Measurements from ENCODE around the gene C1QTNF12. TPM values are rescaled to one million over a fixed set of nuclear protein-coding genes. Genes with fewer than 3 reads are reported as not detected.

C1QTNF12 gene
- total RNA-seq, 2 donors from 2014 or later: 2.9 to 12.5 TPM

GRCh38 chr1:1215881-1216605, 30.5 kb downstream of the C1QTNF12 start:
- Histone ChIP-seq H3K27me3 (replicated peaks; ENCODE audit: insufficient read depth) (no peaks in the 10 kb centered on the region), H3K9me3 (no peaks in the 10 kb centered on the region), H3K4me3 (no peak overlapping the region), H3K27ac (no peak overlapping the region), H3K36me3 (peaks cover 29% of the 10 kb centered on the region), H3K4me1 (ENCODE audit: control insufficient read depth in 1 of 2, low read depth in 2 of 2) (no peaks in the 10 kb centered on the region)
- TF ChIP-seq, protein P1, sequence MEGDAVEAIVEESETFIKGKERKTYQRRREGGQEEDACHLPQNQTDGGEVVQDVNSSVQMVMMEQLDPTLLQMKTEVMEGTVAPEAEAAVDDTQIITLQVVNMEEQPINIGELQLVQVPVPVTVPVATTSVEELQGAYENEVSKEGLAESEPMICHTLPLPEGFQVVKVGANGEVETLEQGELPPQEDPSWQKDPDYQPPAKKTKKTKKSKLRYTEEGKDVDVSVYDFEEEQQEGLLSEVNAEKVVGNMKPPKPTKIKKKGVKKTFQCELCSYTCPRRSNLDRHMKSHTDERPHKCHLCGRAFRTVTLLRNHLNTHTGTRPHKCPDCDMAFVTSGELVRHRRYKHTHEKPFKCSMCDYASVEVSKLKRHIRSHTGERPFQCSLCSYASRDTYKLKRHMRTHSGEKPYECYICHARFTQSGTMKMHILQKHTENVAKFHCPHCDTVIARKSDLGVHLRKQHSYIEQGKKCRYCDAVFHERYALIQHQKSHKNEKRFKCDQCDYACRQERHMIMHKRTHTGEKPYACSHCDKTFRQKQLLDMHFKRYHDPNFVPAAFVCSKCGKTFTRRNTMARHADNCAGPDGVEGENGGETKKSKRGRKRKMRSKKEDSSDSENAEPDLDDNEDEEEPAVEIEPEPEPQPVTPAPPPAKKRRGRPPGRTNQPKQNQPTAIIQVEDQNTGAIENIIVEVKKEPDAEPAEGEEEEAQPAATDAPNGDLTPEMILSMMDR (IDR thresholded peaks at IDR 0.05): no peak
- ATAC-seq (ENCODE audit: insufficient number of reproducible peaks, low FRiP score, low read depth) (no peak), DNase-seq (ENCODE audit: low spot score) (no peak)

GRCh38 chr1:1215080-1215676, 31.3 kb downstream of the C1QTNF12 start:
- TF ChIP-seq, protein P1 (IDR thresholded peaks at IDR 0.05): no peak

DNA sequence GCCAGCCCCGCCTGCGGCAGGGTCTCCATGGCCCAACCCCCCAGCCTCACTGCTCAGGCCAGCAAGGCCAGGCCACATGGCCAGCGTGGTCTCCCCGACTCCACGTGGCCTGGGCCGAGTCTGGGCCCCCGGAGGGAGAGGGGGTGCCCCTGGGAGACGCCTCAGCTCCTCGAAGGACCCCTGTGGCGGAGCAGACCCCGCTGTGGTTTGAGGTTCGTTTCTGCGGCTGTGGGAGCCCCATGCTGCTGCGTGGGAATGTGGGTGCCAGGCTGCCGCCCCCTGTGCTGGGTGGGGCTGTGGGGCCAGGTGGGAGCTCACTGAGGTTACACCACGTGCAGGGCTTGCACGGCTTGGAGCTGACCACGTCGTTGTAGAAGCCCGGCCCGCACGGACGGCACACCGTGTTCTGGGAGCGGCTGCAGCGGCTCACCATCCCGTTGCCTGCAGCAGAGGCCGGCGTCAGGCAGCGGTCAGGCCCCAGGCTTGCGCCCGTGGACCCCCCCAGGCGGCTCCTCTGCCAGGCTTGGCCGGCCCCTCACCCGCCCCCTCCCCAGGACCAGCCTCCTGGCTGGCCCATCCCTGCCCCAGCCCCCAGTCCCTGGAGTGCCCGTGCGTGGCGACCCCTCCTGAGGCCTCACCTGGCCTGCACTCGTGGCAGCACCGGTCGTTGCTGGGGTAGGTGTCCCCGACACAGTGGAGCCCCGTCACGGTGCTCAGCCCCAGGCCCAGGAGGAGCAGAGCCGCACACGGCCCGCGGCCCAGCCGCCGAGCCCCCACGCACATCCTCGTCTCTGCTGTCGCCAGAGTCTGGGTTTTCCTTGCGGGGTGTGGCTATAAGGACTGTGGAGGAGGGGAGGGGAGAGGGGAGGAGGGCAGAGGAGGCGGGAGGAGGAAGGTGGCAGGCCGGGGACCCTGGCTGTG, 32.9 kb downstream of the C1QTNF12 start, which contains the start of gene TNFRSF4:
Gene TNFRSF4 (minus strand): TSS at position 809 of the 921 bp plus-strand sequence. CDS start 26 bp downstream, at position 783.
- Histone ChIP-seq H3K4me1 (ENCODE audit: control insufficient read depth in 1 of 2, low read depth in 2 of 2) (no peaks in the 10 kb centered on the region), H3K27me3 (replicated peaks; ENCODE audit: insufficient read depth) (no peaks in the 10 kb centered on the region), H3K4me3 (peak within 1 kb of the TSS; percentile 31), H3K9me3 (no peaks in the 10 kb centered on the region), H3K36me3 (peaks cover 22% of the 10 kb centered on the region), H3K27ac (no peak within 1 kb of the TSS)
- DNase-seq (ENCODE audit: low spot score): no peak
- TF ChIP-seq, protein P1 (IDR thresholded peaks at IDR 0.05): no peak
- ATAC-seq (ENCODE audit: insufficient number of reproducible peaks, low FRiP score, low read depth): no peak

More at GRCh38 chr1:1215080-1215676, 31.3 kb downstream of the C1QTNF12 start:
- no peak overlapping the region for H3K27ac ChIP-seq
- H3K27me3 ChIP-seq (replicated peaks; ENCODE audit: insufficient read depth): no peaks in the 10 kb centered on the region
- H3K9me3 ChIP-seq: no peaks in the 10 kb centered on the region
- no peaks in the 10 kb centered on the region for H3K4me1 ChIP-seq (ENCODE audit: control insufficient read depth in 1 of 2, low read depth in 2 of 2)
- no peak for ATAC-seq (ENCODE audit: insufficient number of reproducible peaks, low FRiP score, low read depth)
- no peak for DNase-seq (ENCODE audit: low spot score)
- H3K4me3 ChIP-seq: no peak overlapping the region
- H3K36me3 ChIP-seq: peaks cover 28% of the 10 kb centered on the region

DNA sequence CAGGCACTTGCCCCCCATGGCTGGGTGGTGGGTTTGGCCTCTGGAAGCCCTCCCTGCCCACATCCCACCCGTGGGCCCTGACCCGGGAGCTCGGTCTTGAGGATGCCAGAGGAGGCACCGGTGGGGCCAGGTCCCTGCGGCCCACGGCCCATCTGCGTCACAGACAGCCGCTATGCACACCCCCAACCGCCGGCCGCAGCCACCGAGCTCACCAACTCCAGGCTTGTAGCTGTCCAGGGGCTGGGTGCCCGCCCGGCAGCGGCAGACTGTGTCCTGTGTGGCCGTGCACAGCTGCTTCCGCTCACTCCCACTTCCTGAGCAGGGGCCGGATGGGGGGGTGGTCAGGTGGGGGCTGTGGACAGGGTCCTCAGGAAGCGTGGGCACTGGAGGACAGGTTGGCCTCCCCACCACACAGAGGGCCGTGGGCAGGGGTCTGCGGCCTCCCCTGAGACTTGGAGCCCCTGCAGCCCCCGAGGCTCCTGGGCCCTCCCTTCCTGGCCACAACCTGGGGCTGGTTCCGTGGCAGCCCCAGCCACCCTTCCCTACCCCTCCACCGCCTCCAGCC, 33.7 kb downstream of the C1QTNF12 start:
- DNase-seq (ENCODE audit: low spot score) (no peak), ATAC-seq (ENCODE audit: insufficient number of reproducible peaks, low FRiP score, low read depth) (no peak)
- Histone ChIP-seq H3K27me3 (replicated peaks; ENCODE audit: insufficient read depth) (no peaks in the 10 kb centered on the region), H3K36me3 (peaks cover 15% of the 10 kb centered on the region), H3K27ac (no peak overlapping the region), H3K4me1 (ENCODE audit: control insufficient read depth in 1 of 2, low read depth in 2 of 2) (peaks cover under 1 to 3% of the 10 kb centered on the region in 2 donors), H3K4me3 (peak overlapping the region; percentile 31), H3K9me3 (no peaks in the 10 kb centered on the region)
- TF ChIP-seq, protein P1 (IDR thresholded peaks at IDR 0.05): no peak
